Esophagus muscularis mucosa (tissue), 4 donors: ENCODE measurements around the gene TMC5. TPM values are rescaled to one million over a fixed set of nuclear protein-coding genes. Genes with fewer than 3 reads are reported as not detected.

Experiments used
- DNase-seq: peaks from one replicate; pipeline ENCODE4 v3.0.0-alpha.2; 2017; ENCODE audit errors: extremely low spot score
- H3K27ac ChIP-seq, 4 donors: fragments of 200-600 bp; sonication (generic); replicated peaks in 1 of 4; 1 replicate in 3 of 4; 2 replicates in 1 of 4; pipeline ENCODE4 v1.5.1; 2016 to 2019; ENCODE audit warnings: mild to moderate bottlenecking in 1 of 4
- H3K27me3 ChIP-seq, 4 donors: fragments of 200-600 bp; sonication (generic); one replicate each; pipeline versions ENCODE4 v1.5.1 to v1.6.0; 2016 to 2019
- H3K36me3 ChIP-seq, 4 donors: fragments of 200-600 bp; sonication (generic); one replicate each; pipeline ENCODE4 v1.5.1; 2016 to 2019
- H3K4me1 ChIP-seq, 4 donors: fragments of 200-600 bp; sonication (generic); one replicate each; pipeline ENCODE4 v1.5.1; 2016 to 2019
- H3K4me3 ChIP-seq, 4 donors: fragments of 200-600 bp; sonication (generic); 1 replicate in 2 of 4; 2 replicates in 2 of 4; pipeline ENCODE4 v1.5.1; 2016 to 2019; ENCODE audit warnings: mild to moderate bottlenecking in 4 of 4, moderate library complexity in 1 of 4
- H3K9me3 ChIP-seq, 4 donors: fragments of 200-600 bp; sonication (generic); 1 replicate in 3 of 4; 2 replicates in 1 of 4; pipeline ENCODE4 v1.5.1; 2016 to 2019
- CTCF ChIP-seq, 3 experiments: fragments of 200-600 bp in 2 of 3; fragments of 450-650 bp in 1 of 3; sonication (generic) in 2 of 3; IDR thresholded peaks; one replicate each; pipeline ENCODE4 v1.5.1; 2017 to 2019; ENCODE audit warnings: antibody characterized with exemption in 3 of 3, mild to moderate bottlenecking in 2 of 3, moderate library complexity in 1 of 3
- EP300 ChIP-seq: sonication (generic); formaldehyde crosslinking; IDR thresholded peaks from one replicate; pipeline ENCODE4 v1.6.1; 2017; ENCODE audit warnings: antibody characterized with exemption
- POLR2A ChIP-seq: fragments of 450-650 bp; IDR thresholded peaks from one replicate; pipeline ENCODE4 v1.6.1; 2017; ENCODE audit warnings: antibody characterized with exemption, moderate library complexity, mild to moderate bottlenecking, low read depth
- POLR2AphosphoS5 ChIP-seq, 2 donors: sonication (generic); formaldehyde crosslinking; IDR thresholded peaks; one replicate each; pipeline ENCODE4 v1.6.1; 2017; ENCODE audit warnings: antibody characterized with exemption in 2 of 2
- WGBS: methylation state at CpG from one replicate; pipeline ENCODE4 v1.1.5; 2018; 5-methylcytosine and 5-hydroxymethylcytosine counted together
- intact Hi-C: fragments of 100-400 bp; cut with DNase I; formaldehyde crosslinking; loops from one replicate; pipeline ENCODE4 v1.15.1; 2023
- total RNA-seq, 4 donors: library from RNA; depleted of rRNA; stranded (reverse); fragments of >200 nt; gene quantifications; one replicate each; pipeline versions ENCODE4 v1.1.0 to v1.2.1, GENCODE V29; 2016

Gene TMC5
- total RNA-seq, 4 donors from 2014 or later, result under 0.01 to 0.42 (median 0.12) TPM

- Histone ChIP-seq H3K27me3 (no peaks in the 10 kb centered on the region), H3K9me3 (no peaks in the 10 kb centered on the region), H3K36me3 (peaks cover 8 to 15% (median 13%) of the 10 kb centered on the region in 4 donors), H3K27ac (peak overlapping the region; percentile 72 to 82 (median 74)), H3K4me3 (peak overlapping the region; percentile 91 to 98 (median 96)), H3K4me1 (peaks cover 27 to 53% (median 46%) of the 10 kb centered on the region in 4 donors)
- intact Hi-C loops, result loop anchor here (10.0 kb wide), 2 partner anchors 460 to 730 kb away; partner anchors contain the start of genes COQ7 and RPS15A
- DNase-seq, result no peak
- 15% methylated on average over 19 of the region's 19 CpGs for WGBS
- no peak for TF ChIP-seq CTCF (IDR thresholded peaks at IDR 0.05)
- no peak for TF ChIP-seq EP300
- no peak for TF ChIP-seq POLR2A
- TF ChIP-seq POLR2AphosphoS5 (IDR thresholded peaks at IDR 0.05), result no peak
These were observed 107.1 kb downstream of the TMC5 start for GRCh38 chr16:19524616-19525384.

DNA sequence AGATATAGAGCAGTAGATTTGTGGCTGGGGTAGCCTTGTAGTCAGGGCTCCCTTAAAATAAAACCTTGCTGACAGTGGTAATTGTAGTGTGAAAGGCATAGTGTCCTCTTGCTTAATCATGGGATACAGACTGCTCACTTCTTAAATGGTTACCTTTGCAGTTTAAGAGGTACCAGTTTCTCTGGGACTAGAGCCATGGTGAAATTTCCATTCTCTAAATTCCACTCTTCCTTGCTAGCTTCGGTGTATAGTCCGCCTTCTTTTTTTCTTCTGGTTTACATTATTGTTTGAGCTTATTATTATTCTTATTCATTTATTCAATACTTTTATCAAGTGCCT lies 107.7 kb downstream of the TMC5 start:
- Histone ChIP-seq H3K9me3 (no peaks in the 10 kb centered on the region), H3K4me3 (peak overlapping the region in 2 of 4 donors; percentile 91 to 95), H3K27me3 (no peaks in the 10 kb centered on the region), H3K36me3 (peaks cover 8 to 18% (median 13%) of the 10 kb centered on the region in 4 donors), H3K4me1 (peaks cover 22 to 47% (median 40%) of the 10 kb centered on the region in 4 donors), H3K27ac (no peak overlapping the region)
- 78% methylated on average over 2 of the region's 2 CpGs for WGBS
- TF ChIP-seq POLR2A, result no peak
- no peak for TF ChIP-seq POLR2AphosphoS5 (IDR thresholded peaks at IDR 0.05)
- no peak for TF ChIP-seq CTCF (IDR thresholded peaks at IDR 0.05)
- TF ChIP-seq EP300, result no peak
- intact Hi-C loops, result loop anchor here (10.0 kb wide), 2 partner anchors 461 to 731 kb away; partner anchors contain the start of genes COQ7 and RPS15A
- DNase-seq, result no peak

- Histone ChIP-seq H3K27ac (no peak overlapping the region), H3K4me3 (no peak overlapping the region), H3K4me1 (peaks cover 15 to 37% (median 30%) of the 10 kb centered on the region in 4 donors), H3K36me3 (peaks cover 8 to 34% (median 13%) of the 10 kb centered on the region in 4 donors), H3K9me3 (no peaks in the 10 kb centered on the region), H3K27me3 (no peaks in the 10 kb centered on the region)
- WGBS, result 96% methylated on average over 1 of the region's 1 CpG
- no peak for DNase-seq
- TF ChIP-seq CTCF (IDR thresholded peaks at IDR 0.05), result no peak
- no peak for TF ChIP-seq EP300
- no peak for TF ChIP-seq POLR2A
- no peak for TF ChIP-seq POLR2AphosphoS5 (IDR thresholded peaks at IDR 0.05)
- intact Hi-C loops, result loop anchor here (10.0 kb wide), 2 partner anchors 462 to 732 kb away; partner anchors contain the start of genes COQ7 and RPS15A
These were observed 109.5 kb downstream of the TMC5 start for GRCh38 chr16:19527161-19527560.

GRCh38 chr16:19528666-19529065 lies 111.0 kb downstream of the TMC5 start:
- Histone ChIP-seq H3K36me3 (peaks cover 8 to 48% (median 19%) of the 10 kb centered on the region in 4 donors), H3K27me3 (no peaks in the 10 kb centered on the region), H3K4me1 (peaks cover 9 to 32% (median 17%) of the 10 kb centered on the region in 4 donors), H3K27ac (no peak overlapping the region), H3K9me3 (no peaks in the 10 kb centered on the region), H3K4me3 (no peak overlapping the region)
- DNase-seq, result no peak
- intact Hi-C loops, result loop anchor here (10.0 kb wide), 2 partner anchors 464 to 734 kb away; partner anchors contain the start of genes COQ7 and RPS15A
- TF ChIP-seq EP300 (no peak), POLR2A (no peak), CTCF (IDR thresholded peaks at IDR 0.05) (no peak), POLR2AphosphoS5 (IDR thresholded peaks at IDR 0.05) (no peak)
- WGBS, result 98% methylated on average over 3 of the region's 3 CpGs
